ENCODE data around the gene RPL13A. TPM values are rescaled to one million over a fixed set of nuclear protein-coding genes. Genes with fewer than 3 reads are reported as not detected.
A peak's percentile ranks its signal among the peaks of the same experiment; 100 is the strongest.

Gene RPL13A
- total RNA-seq, 2 donors from 2014 or later = 1,758 to 2,456 TPM

DNA sequence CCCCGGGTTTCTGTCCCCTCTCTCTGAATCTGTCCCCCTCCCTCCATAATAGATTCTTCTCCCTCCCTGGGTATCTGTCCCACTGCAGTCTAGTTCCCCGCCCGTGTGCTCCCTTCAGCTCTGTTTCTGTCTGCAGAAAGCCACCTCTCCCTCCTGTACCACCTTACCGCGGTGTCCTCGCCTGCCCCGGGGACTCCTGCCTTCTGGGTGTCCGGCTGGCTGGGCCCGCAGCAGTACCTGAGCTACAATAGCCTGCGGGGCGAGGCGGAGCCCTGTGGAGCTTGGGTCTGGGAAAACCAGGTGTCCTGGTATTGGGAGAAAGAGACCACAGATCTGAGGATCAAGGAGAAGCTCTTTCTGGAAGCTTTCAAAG lies 26.3 kb downstream of the RPL13A start:
- no peaks in the 10 kb centered on the region for H3K9me3 ChIP-seq
- peak; percentile 43 for ATAC-seq
- no peaks in the 10 kb centered on the region for H3K27me3 ChIP-seq
- peak overlapping the region in 3 of 4 donors; percentile 71 to 84 (median 78) for H3K27ac ChIP-seq
- intact Hi-C loops (cut with DNase I) = no loop called here
- H3K4me1 ChIP-seq = peaks cover 38% of the 10 kb centered on the region
- H3K36me3 ChIP-seq (replicated peaks in 1 of 2; ENCODE audit: insufficient read depth in 1 of 2, low read depth in 2 of 2) = no peaks in the 10 kb centered on the region
- peak overlapping the region in 1 of 2 donors; percentile 45 for H3K4me3 ChIP-seq
- peak in 2 of 4 donors; percentile 38 to 39 for DNase-seq
- WGBS, 2 donors = 2 to 13% methylated on average over 8 to 12 of the region's 12 CpGs
- TF ChIP-seq POLR2A (IDR thresholded peaks at IDR 0.05) (no peak), CTCF (IDR thresholded peaks at IDR 0.05) (no peak)

GRCh38 chr19:49514151-49514550 lies 26.7 kb downstream of the RPL13A start:
- TF ChIP-seq POLR2A (IDR thresholded peaks at IDR 0.05) (peak in 1 of 3 donors; percentile 24), CTCF (IDR thresholded peaks at IDR 0.05) (no peak)
- peak in 3 of 4 donors; percentile 61 to 71 (median 66) for DNase-seq
- 32 to 41% methylated on average over 9 to 15 of the region's 21 CpGs for WGBS, 2 donors

DNA sequence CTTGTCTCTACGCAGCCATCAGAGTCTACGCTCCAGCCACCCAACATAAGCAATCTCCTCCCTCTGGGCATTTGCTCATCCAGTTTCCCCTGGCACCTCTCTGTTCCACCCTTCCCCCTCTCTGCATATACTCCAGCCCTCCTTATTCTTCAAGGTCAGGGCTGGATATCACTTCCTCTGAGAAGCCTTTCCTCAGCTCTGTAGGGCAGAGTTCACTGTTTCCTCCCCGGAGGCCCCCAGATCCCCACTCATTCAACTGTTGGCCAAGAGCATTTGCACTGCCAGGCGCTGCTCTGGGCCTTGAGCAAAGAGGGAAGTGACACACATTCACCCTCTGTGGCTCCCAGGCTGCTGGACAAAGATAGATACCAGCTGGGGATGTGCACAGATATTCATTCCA lies 28.4 kb downstream of the RPL13A start:
- Histone ChIP-seq H3K9me3 (no peaks in the 10 kb centered on the region), H3K27ac (peak overlapping the region in 1 of 4 donors; percentile 56), H3K36me3 (replicated peaks in 1 of 2; ENCODE audit: insufficient read depth in 1 of 2, low read depth in 2 of 2) (no peaks in the 10 kb centered on the region), H3K27me3 (no peaks in the 10 kb centered on the region), H3K4me1 (peaks cover 38% of the 10 kb centered on the region), H3K4me3 (no peak overlapping the region)
- no peak for TF ChIP-seq CTCF (IDR thresholded peaks at IDR 0.05)
- no peak for TF ChIP-seq POLR2A (IDR thresholded peaks at IDR 0.05)
- intact Hi-C loops (cut with DNase I) = no loop called here
- DNase-seq = peak in 1 of 4 donors; percentile 72
- 54 to 60% methylated on average over 4 of the region's 4 CpGs for WGBS, 2 donors
- ATAC-seq = no peak

More at GRCh38 chr19:49514151-49514550, 26.7 kb downstream of the RPL13A start:
- Histone ChIP-seq H3K36me3 (replicated peaks in 1 of 2; ENCODE audit: insufficient read depth in 1 of 2, low read depth in 2 of 2) (no peaks in the 10 kb centered on the region), H3K9me3 (no peaks in the 10 kb centered on the region), H3K4me1 (peaks cover 38% of the 10 kb centered on the region), H3K27ac (peak overlapping the region in 2 of 4 donors; percentile 78 to 84), H3K27me3 (no peaks in the 10 kb centered on the region), H3K4me3 (peak overlapping the region in 1 of 2 donors; percentile 45)
- intact Hi-C loops (cut with DNase I) = no loop called here
- peak; percentile 65 for ATAC-seq

- 93 to 95% methylated on average over 3 of the region's 3 CpGs for WGBS, 2 donors
- no peak for DNase-seq
- ATAC-seq = no peak
- H3K4me3 ChIP-seq = no peak overlapping the region
- intact Hi-C loops (cut with DNase I) = no loop called here
- no peak overlapping the region for H3K27ac ChIP-seq
- no peaks in the 10 kb centered on the region for H3K9me3 ChIP-seq
- no peaks in the 10 kb centered on the region for H3K36me3 ChIP-seq (replicated peaks in 1 of 2; ENCODE audit: insufficient read depth in 1 of 2, low read depth in 2 of 2)
- TF ChIP-seq POLR2A (IDR thresholded peaks at IDR 0.05) = no peak
- no peak for TF ChIP-seq CTCF (IDR thresholded peaks at IDR 0.05)
- no peaks in the 10 kb centered on the region for H3K27me3 ChIP-seq
- peaks cover 29% of the 10 kb centered on the region for H3K4me1 ChIP-seq
Observed at GRCh38 chr19:49518033-49518432, 30.6 kb downstream of the RPL13A start.

DNA sequence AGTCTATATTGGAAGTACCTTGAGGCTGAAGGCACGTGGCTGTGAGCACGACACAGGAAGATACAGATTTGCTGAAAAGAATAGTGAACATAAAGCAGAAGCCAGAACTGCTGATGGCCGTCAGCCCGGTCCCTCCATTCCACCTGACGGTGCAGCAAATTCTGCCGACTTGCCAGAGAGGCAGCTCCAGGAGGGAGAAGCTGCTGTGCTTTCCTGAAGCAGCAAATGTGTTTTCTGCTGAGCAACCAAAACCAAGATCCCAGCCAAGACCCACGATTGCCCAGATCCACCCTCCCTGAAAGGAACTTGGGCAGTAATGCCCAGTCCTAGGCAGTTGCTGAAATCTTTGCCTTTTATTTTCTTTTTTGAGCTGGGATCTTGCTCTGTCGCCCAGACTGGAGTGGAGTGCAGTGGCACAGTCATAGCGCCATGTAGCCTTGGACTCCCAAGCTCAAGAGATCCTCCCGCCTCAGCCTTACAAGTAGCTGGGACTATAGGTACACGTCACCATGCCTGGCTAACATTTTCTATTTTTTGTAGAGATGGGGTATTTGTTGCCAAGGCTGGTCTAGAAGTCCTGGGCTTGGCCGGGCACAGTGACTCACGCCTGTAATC lies 33.4 kb downstream of the RPL13A start:
- no peaks in the 10 kb centered on the region for H3K27me3 ChIP-seq
- DNase-seq (peak in 1 of 4 donors; percentile 51), ATAC-seq (no peak)
- H3K4me1 ChIP-seq = peaks cover 1% of the 10 kb centered on the region
- no peaks in the 10 kb centered on the region for H3K36me3 ChIP-seq (replicated peaks in 1 of 2; ENCODE audit: insufficient read depth in 1 of 2, low read depth in 2 of 2)
- H3K4me3 ChIP-seq = no peak overlapping the region
- intact Hi-C loops (cut with DNase I) = no loop called here
- 87 to 90% methylated on average over 7 to 13 of the region's 13 CpGs for WGBS, 2 donors
- TF ChIP-seq POLR2A (IDR thresholded peaks at IDR 0.05) (no peak), CTCF (IDR thresholded peaks at IDR 0.05) (no peak)
- H3K27ac ChIP-seq = no peak overlapping the region
- H3K9me3 ChIP-seq = no peaks in the 10 kb centered on the region

Measured in body of pancreas (tissue), 4 donors.